NCI-H128 (cell line): ENCODE results near the gene PLPP6.
A peak's percentile ranks its signal among the peaks of the same experiment; 100 is the strongest.
"Not testable (repeated sequence)": the region's sequence is repeated elsewhere in the genome, so short reads cannot be mapped to it uniquely, and the experiment has no call there.

Experiments
- DNase-seq: peaks from one replicate; lab custom pipeline; 2025; ENCODE audit not compliant: unreplicated experiment; lab: John Stamatoyannopoulos, UW

PLPP6 gene

DNA sequence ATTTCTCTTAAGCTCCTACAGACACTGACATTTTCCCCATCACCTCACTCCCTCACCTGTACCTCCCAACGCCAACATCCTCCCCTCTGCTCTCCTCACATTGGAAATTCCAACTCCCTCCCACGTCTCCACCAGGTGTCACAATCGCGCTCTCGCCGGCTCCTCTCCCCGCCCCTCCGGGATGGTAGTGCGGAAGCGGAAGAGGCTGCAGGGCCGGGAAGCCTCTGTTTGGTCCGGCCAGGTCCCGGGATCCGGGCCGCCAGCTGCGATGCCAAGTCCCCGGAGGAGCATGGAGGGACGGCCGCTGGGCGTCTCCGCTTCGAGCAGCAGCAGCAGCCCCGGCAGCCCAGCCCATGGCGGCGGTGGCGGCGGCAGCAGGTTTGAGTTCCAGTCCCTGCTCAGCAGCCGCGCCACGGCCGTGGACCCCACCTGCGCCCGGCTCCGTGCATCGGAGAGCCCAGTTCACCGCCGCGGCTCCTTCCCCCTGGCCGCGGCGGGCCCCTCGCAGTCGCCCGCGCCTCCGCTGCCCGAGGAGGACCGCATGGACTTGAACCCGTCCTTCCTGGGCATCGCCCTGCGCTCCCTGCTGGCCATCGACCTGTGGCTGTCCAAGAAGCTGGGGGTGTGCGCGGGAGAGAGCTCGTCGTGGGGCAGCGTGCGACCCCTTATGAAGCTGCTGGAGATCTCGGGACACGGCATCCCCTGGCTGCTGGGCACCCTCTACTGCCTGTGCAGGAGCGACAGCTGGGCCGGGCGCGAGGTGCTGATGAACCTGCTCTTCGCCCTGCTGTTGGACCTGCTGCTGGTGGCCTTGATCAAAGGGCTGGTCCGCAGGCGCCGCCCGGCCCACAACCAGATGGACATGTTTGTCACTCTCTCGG, at the start of gene PLPP6:
TSS of gene PLPP6 (plus strand) at position 187 of the 881 bp plus-strand sequence. CDS start at position 269, 82 bp downstream.
- DNase-seq = peak; percentile 83

DNA sequence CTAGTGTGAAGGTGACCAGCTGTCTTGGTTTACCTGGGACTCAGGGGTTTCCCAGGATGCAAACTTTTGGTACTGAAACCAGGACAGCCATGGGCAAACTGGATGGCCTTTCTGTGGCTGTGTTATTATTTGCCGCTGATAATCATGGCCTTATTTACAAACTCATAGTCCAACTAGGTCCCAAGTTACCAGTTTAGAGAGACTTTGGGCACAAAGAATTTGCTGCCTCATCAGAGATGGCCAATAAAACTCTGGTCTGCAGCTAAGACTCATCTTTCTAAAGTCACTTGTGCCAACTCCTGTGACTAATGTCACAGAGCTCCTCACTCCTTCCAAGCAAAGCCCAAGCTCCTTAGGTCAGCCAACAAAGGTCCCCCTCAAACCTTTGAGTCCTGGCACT, 47.5 kb upstream of the PLPP6 start:
- no peak for DNase-seq

DNA sequence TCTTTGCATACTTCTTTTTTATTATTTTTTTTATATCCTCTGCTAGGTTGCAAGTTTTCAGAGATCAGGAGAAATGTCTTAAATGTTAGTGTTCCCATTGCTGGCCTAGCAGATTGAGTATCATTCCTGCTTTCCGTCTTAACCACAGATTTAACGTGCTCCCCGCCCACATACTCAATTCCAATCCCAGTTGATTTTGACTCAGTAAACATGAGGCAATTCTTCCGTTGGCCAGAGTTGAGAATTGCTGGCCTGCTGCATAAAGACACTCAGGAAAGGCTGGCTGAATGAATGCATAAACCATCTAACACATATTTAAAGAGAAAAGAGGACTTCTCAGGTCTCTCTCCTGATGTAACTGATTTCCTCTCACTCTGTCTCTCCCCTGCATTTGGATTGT, 46.8 kb upstream of the PLPP6 start:
- no peak for DNase-seq

DNA sequence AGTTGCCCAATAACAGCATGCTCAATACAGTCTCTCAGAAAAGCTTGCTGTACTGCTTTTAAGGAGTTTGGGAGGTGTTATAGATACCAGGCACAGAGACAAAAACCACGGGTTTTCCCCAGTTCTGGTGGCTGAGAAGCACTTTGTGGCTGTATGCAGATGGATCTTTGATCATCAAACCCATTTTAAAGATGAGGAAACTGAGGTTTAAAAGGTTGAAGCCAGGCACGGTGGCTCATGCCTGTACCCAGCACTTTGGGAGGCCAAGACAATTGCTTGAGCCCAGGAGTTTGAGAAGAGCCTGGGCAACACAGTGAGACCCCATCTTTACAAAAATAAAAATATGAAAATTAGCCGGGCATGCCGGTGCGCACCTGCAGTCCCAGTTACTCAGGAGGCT, 46.3 kb upstream of the PLPP6 start:
- DNase-seq = no peak

DNA sequence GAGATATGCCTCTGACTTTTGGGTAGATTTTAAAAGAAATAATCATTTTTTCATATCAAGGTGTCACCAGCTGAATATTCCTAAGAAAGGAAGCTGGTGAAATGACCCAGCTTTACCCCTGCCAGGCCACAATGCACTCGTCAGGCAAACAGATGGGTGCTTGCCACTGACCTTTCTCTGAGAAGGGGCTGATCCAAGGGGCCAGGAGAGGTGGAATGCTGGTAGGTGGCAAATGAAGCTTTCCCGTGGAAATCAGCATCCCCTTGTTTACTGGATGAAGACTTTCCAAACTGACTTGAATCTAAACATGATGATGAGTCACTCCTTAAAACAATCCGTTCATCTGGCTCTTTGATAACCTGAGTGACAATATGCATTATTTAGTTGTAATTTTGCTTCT, 44.3 kb upstream of the PLPP6 start:
- no peak for DNase-seq

DNA sequence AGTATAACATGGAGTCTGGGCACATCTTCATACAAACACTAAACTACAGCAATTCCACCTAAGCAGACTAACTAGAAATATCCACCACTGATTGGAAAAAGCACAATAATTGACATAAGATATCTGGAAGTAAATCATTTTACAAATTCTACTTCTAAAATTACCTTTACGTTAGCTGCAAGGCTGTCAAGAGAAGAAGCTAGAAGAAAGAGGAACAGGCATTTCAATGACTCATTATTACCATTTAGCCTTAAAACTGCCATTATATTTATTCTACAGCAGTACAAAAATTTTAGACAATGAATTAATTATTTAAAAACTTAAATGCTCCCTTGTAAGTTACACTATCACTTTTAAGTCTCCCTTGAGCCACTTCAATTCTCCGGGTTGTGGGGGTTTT, 43.4 kb upstream of the PLPP6 start:
- no peak for DNase-seq

DNA sequence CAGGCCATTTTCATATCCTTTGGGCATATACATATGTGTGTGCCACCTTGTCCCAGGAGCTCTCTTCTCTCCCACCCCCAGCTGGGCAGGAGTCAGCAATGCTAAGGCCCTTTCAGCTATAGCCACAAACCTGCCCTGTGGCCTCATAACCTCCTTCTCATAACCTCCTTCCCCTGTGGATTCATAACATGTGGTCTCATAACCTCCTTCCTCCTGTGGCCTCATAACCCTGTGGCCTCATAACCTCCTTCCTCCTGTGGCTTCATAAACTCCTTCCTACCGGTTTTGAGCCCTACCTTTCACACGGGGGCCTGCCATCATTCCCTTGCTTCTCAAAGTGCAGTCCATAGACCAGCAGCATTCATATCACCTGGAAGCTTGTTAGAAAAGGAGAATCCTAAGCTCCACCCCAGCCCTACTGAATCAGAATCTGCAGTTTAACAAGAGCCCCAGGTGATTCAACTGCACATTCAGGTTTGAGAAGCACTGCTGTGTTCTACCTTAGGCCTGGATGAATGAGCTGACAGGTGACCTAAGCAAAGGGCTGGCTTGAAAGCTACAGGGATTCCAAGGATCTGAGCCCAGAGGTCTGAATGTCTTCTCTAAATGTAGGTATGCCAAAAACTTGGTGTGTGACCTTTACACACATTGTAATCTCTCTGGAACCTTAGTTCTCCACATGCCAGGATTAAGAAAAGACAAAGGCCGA, 41.9 kb upstream of the PLPP6 start:
- no peak for DNase-seq

DNA sequence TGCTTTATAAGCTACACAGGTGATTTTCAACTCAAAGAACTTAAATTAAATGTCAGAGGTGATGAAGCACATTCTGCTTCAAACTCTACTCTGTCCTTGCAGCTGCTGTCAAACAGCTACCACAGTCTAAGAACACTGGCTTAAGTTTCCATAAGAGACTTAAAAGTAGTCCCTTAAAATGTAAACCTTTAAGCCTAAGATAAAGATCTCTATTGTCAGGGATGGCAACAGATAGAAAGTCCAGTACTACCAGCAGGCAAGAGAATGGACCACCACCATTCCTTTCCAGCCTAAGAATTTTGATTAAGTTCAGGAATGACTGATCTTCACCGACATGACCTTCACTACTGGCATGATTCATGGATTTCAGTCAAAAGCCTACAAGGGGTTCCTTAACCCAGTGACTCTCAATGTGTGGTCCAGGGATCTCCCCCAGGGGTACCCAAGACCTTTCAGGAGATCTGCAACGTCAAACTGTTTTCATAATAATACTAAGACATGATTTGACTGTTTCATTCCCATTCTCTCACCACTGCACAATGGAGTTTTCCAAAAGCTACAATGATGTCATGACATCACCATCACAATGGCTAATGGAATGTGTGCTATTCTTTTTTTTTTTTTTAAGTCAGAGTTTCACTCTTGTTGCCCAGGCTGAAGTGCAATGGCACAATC, 41.1 kb upstream of the PLPP6 start:
- no peak for DNase-seq

DNA sequence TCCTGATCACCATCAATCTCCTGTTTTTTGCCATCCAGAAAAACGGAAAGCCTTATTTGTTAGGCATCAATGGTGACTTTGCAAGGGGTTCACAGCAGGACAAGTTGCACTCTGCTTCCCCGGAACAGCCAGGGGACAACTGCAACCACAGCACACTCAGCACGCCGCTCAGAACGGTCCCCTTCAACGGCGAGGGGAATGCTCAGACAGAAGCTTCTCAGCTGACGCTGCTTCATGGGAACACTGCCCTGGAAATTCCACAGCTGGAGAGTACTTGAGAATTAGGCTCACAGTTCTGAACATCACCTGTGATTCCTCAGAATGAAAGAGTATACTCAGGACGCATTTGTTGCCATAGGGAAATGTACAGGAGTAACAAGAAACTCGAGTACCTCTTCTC, 40.1 kb upstream of the PLPP6 start:
- no peak for DNase-seq

DNA sequence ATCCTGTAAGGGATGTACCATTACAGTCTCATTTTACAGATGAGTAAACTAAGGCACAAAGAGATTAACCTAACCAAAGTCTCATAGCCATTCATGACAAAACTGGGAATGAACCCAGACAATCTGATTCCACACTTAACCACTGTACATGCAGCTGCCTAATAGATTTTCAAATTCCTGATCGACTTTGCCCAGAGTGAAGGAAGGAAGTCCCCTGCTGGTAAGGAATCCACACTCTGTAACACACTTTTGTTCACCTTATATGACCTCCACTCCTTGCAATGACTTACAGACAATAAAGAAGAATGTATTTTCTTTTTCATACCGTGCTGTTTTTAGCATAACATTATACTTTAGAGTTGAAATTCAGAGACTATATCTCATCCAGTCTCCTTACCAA, 31.3 kb upstream of the PLPP6 start:
- no peak for DNase-seq

DNA sequence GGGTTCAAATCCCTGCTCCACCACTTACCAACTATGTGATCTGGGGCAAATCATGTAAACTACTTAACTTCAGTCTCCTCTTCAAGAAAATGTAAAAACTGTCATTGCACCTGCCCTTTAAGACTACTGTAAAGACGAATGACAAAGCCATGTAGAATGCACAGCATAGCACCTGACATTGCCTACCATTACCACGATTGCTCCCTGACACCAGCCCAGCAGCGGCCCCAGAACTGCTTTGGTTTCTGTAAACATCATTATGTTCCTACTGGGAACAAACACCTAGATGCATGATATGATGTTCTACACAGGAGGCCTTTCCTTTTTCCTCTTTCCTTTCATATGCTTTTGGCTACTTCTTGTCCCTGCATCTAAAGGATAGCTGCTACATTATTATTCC, 23.1 kb upstream of the PLPP6 start:
- no peak for DNase-seq

DNA sequence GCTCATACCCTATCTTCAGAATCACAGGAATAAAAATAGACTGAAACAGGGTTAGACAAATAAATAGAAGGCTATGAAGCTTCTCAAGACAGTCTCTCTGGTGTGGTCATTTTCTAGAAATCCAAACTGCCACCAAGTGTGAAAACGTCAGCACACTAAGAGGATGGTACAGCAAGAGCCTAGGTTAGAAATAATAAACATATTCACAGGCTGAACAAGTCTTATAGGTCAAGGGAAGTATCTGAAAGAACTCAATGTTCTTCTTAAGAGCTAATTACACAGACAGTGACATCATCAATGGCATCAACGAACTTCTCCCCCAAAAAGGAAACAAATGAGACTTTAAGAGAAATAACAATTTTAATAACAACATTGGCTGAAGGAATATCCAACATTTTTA, 22.7 kb upstream of the PLPP6 start:
- no peak for DNase-seq

DNA sequence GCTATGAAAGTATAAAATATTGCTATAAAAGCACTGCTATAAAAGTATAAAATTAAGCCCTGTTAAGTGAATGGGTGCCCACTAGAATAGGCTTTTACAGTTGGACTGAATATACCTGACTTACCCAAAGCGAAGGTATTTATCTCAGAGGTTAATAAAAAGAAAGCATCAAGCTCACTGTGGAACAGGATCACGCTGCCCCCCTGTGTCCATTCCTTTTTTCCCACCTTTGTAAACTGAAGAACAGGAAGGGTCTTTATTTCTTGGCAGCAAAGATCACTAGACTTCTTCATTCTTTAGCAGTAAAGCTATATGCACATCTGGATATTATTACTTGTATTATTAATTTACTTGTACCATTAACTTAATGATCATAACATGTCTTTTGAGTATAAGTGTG, 22.1 kb upstream of the PLPP6 start:
- DNase-seq = no peak

DNA sequence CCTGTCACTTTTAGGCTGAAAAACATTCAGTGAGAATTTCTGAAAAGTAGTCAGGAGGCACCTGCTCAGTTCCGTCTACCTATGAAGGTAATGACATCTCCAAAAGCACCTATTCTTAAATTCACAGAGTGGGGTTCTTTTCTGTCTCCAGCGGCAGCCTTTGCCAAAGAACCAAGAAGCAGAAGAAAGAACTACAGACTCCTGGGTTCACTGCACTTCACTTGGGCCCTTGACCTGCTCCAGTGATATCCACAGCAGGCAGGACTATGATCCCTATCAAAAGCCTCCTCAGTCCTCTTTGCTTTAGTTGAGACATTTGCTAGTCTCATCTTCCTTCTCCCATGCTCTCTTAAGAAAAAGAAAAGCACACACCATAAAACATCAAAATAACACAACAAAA, 19.7 kb upstream of the PLPP6 start:
- no peak for DNase-seq

DNA sequence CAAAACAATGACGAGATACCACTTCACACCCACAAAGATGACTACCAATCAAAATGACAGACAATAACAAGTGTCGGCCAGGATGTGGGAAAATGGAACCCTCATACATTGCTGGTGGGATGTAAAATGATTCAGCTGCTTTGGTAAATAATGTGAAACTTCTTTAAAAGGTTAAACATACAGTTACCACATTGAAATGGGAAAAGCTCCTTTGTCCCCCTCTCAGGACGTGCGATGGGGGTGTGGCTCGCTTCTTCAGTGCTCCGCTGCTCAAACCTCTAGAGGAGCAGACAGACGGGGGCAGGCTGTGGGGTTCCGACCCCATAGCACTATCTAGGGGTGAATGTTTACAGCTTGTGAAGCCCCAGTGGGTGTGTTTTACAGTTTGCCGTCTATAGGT, 8.0 kb upstream of the PLPP6 start:
- DNase-seq = no peak

DNA sequence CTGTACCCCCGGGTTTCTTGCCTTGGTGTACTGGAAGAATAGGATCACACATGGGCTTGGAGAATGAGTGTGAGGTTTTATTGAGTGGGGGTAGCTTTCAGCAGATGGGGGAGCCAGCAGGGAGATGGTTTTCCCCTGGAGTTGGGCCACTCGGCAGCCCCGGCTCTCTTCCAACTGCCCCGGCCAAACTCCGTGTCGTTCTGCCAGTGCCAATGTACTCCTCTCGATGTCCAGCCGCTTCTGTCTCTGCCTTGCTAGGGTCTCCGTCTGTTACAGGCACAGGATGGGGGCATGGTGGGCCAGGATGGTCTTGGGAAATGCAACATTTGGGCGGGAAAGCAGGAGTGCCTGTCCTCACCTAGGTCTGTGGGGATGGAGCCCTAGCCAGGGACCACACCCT, 7.6 kb upstream of the PLPP6 start:
- DNase-seq = no peak

DNA sequence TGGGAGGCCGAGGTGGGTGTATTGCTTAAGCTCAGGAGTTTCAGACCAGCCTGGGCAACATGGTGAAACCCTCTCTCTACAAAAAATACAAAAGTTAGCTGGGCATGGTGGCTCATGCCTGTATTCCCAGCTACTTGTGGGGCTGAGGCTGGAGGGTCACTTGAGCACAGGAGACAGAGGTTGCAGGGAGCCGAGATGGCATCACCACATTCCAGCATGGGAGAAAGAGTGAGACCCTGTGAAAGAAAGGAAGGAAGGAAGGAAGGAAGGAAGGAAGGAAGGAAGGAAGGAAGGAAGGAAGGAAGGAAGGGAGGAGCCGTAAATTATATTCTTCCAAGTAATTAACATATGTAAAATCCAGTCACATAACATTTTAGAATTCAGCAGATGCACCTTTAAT, 5.9 kb upstream of the PLPP6 start:
- not testable (repeated sequence) for DNase-seq

DNA sequence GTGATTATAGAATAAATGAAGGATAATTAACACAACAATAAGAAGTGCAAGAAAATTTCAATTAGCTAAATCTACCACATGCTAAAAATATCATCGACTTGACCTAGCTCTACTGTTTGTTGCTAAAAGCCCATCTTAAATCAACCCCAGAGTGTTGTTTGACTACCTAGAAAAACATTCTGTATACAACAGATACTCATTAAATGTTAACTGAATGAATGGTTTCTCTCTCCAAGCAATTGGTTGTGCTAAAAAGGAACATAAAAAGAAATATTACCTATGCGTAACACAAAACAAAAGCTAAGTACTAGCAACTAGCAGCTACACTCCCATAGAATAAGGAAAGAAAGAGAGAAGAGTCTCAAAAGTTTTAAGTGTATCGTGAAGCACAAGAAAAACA, 5.5 kb upstream of the PLPP6 start:
- no peak for DNase-seq

DNA sequence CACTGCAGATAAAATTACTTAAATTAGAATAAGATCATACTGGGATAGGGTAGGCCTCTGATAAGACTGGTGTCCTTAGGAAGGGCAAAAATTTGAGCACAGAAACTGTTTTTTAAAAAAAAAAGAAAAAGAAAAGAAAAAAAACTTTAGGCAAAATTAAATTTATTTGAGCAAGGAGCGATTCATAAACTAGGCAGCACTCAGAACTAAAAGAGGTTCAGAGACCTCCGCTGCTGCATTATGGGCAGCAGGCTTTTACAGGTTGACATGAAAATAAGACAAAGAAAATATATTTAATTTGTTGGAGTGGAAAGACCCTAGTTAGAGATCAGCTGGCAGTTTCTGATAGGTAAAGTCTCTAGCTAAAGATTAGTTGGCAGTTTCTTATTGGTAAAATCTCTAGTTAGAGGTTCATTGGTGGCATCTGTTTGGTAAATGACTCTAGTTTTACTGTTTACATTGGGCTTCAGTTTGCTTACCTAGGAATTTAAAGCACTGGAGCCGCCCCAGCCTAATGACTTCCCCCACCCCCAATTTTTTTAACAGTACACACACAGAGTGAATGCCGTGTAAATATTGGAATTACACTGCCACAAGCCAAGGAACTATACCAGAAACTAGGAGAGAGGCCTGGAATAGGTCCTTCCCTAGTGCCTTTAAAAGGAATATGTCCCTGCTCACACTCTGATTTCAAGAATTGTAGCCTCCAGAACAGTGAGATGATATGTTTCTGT, 4.5 kb upstream of the PLPP6 start:
- DNase-seq = no peak

DNA sequence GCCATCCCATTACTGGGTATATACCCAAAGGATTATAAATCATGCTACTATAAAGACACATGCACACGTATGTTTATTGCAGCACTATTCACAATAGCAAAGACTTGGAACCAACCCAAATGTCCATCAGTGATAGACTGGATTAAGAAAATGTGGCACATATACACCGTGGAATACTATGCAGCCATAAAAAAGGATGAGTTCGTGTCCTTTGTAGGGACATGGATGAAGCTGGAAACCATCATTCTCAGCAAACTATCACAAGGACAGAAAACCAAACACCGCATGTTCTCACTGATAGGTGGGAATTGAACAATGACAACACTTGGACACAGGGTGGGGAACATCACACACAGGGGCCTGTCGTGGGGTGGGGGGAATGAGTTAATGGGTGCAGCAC, 1.4 kb upstream of the PLPP6 start:
- DNase-seq = not testable (repeated sequence)

DNA sequence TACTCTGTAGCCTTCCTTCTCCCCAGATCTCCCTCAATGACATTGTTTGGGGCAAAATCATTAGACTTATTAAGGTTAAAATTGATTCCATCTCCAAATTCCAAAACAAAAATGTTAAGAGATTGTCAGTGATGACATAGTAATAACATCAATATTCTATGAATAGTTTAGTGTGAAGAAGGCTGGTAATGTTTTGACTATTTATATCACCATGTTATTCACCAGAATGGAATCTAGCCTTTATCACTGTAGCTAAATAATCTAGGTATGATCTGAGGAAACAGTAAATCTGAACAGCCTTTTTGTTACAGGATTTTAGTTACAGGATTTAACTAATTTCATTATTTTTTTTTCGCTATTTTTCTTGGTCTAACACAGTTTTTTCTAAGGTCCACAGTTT, 929 bp upstream of the PLPP6 start:
- no peak for DNase-seq
